Measurements from ENCODE around the gene PDE4B. TPM values are rescaled to one million over a fixed set of nuclear protein-coding genes. Genes with fewer than 3 reads are reported as not detected.

PDE4B gene
- total RNA-seq, result 2.3 and 3.5 TPM in 2 replicates

DNA sequence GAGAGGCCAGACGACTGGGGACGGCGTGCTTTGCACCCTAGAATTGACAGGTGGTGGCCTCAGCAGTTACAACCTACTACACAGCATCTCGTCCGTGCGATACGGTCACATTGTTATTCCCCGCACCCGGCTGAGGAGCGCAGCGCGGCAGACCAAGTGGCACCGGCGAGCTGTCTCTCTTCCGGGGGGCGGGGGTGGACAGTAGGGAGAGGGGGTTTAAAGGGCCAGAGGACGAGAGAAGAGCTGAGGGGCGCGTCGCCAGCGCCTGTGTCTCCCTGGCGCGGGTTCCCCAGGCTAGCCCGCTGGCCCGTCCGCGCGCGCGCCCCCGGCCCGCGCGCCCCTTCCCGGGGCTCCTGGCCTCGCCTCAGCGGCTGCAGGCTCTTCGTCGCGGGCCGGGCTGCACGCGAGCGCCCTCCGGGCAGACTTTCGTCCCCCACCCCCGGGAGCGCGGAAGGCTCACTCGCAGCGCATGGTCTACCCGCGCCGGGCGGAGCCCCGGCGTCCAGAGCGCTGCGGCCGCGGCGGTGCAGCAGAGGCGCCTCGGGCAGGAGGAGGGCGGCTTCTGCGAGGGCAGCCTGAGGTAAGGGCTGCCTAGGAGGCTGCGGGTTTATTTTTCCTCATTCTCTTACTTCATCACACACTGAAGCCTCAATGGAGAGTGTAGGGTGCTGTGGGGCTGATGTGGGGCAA lies at the start of gene PDE4B:
Gene PDE4B, plus strand, starts transcription at position 227 of the 690 bp plus-strand sequence.

